DMS53 treated with DMSO at 0.1 percent for 48 hours (cell line): Measurements from ENCODE around the gene AGAP5.
A peak's percentile ranks its signal among the peaks of the same experiment; 100 is the strongest.
"Not testable (repeated sequence)": the region's sequence is repeated elsewhere in the genome, so short reads cannot be mapped to it uniquely, and the experiment has no call there.

Experiments used
- DNase-seq: peaks from one replicate; lab custom pipeline; 2025; ENCODE audit not compliant: unreplicated experiment; lab: John Stamatoyannopoulos, UW

The AGAP5 gene

GRCh38 chr10:73715179-73716156 lies 17.6 kb upstream of the AGAP5 start:
- not testable (repeated sequence) for DNase-seq

DNA sequence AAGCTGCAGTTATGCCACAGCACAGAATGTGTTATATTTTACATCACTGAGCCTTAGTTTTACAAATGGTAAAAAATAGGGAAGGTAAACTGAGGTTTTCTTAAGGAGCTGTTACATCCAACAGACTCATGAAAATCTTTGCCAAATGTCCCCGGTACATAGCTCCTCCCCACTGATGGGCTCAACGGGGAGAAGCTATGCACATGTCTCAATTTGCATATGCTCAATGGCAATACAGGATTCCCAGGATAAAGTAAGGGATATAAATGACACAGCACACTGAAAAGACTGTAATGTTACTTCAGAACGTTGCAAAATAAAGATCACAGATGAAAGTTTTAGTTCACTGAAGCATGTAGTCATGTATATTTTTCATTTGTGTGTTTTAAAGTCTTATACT lies 16.6 kb upstream of the AGAP5 start:
- not testable (repeated sequence) for DNase-seq

- DNase-seq, result not testable (repeated sequence)
Measured at GRCh38 chr10:73713912-73714311, 16.0 kb upstream of the AGAP5 start.

DNA sequence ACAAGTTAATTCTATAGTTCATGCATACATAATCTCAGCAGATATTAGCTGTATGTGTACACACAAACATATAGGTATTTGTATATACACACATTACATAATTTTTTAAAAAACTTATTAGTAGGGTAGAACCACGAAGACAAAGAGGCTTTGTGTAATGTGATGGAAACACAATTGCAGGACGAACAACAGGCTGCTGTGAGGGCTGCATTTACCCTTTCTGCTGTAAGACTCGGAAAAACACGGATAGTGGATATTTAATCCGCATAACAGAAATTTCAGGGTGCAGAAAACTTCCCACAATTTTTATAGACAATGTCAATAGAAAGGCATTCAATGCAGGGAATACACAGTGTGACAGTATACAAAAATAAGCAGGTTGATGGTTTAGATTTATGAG lies 13.8 kb upstream of the AGAP5 start:
- DNase-seq, result not testable (repeated sequence)

DNA sequence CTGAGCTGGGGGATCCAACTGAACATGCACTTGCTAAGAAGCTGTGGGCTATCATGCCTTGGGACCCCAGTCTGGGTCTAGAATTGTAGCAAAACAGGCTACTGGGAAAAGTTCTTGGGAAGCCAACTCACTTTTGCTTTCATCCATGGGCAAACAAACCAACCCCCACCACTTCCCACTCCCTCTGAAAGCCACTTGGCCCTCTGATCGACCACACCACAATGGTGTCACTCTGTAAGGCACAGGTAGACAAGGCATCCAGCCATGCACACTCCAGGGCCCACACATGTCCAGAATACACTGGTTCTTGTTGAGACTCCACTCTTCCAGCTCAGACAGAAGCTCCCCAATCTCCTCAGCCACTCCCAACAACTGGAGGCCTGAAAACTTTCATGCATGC lies 10.2 kb upstream of the AGAP5 start:
- not testable (repeated sequence) for DNase-seq

DNA sequence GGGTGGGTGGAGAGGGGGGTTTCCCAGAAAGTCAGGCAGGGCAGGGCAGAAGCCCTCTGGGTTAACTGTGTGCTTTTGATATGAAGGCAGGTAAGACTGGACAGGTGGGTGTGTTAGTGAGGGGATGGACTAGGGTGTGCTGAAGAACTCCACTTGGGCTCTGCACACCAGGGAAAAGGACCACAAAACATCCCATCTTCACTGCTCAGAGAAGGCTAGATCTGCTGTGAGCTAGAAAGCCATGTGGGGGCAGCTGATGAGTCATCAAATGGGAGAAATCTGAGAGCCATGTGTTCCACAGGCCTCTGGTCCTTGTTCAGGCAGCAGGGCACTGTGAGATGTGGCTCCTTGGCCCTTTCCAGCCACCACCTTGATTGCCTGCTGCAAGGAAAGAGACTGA lies 9.7 kb upstream of the AGAP5 start:
- not testable (repeated sequence) for DNase-seq

- DNase-seq, result not testable (repeated sequence)
Measured at GRCh38 chr10:73706488-73706887, 8.6 kb upstream of the AGAP5 start.

GRCh38 chr10:73705506-73706072 lies 7.7 kb upstream of the AGAP5 start:
- peak; percentile 25 for DNase-seq

DNA sequence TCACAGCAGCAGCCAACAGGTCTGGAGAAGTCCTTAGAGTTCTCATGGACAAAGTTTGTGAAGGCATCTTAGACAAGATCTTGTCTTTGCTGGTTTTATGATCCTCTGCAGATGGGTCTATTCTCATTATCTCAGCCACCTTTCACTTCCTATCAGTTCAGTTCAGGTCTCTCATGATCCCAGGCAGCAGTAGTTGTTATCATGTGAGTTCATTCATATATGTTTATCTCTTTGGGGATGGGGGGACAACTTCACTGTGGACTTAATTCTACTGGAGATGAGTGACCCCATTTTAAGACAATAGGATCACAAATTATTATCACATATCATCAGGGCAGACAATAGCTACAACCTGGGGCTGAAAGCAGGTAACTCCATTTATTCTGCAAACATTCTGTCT lies 6.0 kb upstream of the AGAP5 start:
- not testable (repeated sequence) for DNase-seq

GRCh38 chr10:73698819-73699218 lies 910 bp upstream of the AGAP5 start:
- DNase-seq, result not testable (repeated sequence)

- DNase-seq, result not testable (repeated sequence)
Measured at GRCh38 chr10:73695302-73695701, 2.6 kb downstream of the AGAP5 start.

DNA sequence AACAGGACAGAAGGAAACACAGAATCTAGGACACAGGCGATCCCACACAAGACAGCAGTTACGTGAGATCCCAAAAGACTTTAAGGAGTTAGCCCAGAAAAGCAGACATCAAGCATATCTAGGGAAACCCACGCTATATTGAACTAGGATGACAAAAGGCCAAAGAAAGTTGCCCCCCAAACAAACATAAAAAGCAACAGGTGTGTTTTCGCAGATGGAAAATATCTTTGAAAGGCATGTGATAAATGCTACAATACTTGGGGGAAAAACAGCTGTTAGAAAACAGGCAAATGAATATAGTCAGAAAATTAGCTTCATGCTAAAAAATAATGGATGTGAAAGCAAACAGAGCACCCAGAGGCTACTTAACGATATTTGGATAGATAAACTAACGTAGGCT lies 7.2 kb downstream of the AGAP5 start:
- not testable (repeated sequence) for DNase-seq

- not testable (repeated sequence) for DNase-seq
Measured at GRCh38 chr10:73689596-73689995, 8.3 kb downstream of the AGAP5 start.

DNA sequence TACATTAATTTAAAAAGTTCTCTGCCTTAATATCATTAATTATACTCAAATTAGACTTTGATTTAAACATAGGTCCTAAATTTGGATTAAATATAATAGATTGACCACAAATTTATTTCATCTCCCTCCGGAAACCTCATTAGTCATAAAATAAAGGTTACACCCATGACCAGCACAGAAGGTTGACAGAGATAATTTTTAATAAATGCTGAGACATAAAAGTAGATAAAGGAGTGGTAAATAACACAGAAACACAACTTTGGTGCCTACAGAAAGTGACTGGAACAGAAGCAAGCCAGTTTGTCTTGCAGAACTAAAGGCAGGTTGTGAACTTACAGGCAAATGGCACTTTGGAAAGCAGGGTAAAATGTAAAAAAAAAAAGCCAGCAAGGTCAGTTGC lies 10.3 kb downstream of the AGAP5 start:
- not testable (repeated sequence) for DNase-seq

- DNase-seq, result not testable (repeated sequence)
Measured at GRCh38 chr10:73674546-73674945, 23.4 kb downstream of the AGAP5 start.

DNA sequence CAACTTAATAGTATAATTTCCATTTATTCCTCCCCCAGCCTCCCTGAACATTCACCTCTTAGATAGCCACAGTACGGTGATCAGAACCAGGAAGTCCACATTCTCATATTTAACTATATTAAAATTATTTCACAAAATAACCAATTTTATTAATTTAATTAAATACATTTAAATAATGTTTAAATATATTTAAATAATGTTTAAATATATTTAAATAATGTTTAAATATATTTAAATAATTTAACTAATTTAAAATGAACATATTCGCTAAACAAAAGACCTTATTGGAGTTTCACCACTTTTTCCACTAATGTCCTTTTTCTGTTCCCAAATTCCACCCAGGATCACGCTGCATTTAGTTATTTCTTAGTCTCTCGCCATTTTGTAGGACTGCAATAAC lies 29.5 kb downstream of the AGAP5 start:
- DNase-seq, result not testable (repeated sequence)

DNA sequence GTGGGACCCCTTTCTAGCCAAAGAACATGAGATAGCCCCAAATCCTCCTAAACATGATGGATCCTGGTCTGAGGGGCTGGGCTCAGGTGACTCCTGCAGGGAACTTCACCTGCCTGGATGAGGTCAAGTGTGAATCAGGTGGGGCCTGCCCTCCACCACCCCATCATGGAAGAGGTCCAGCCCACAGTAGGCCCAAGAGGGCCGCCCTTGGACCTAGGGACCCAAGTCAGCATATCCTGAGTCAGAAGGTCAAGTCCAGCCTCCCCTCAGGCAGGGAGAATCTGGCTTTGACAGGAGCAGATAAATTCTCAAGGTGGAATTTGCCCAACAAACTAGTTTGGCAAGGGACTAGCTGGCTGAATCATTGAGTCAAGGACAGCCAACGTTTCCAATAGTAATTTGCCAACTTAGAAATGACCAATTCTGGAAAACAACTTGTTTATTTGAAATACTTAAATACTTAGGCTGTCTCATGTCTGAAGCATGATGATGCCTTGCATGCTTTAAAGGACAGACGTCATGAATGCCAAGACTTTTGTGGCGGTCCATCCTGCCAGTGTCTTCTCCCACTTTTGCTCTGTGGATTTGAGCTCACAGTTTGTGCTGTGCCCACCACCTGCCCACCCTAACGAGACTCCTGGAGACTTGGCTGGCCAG lies 31.6 kb downstream of the AGAP5 start:
- DNase-seq, result not testable (repeated sequence)

DNA sequence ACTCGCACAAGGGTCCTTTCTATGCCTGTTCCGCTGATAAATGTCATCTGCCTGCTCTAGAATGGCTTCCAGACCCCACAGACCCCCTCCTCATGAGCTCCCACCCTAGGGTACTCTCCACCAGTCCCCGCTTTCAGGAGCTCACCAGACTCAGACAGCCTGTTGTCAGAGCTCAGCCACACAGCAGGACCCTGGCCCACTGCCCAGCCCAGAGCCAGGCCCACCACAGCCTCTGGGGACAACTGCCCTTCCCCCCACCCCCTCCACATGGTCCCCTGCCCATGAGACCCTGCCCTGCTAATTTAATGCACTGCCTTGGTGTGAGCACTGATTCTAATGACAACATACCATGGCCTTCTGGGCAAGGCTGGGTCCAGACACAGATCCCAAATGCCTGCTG lies 32.3 kb downstream of the AGAP5 start:
- DNase-seq, result not testable (repeated sequence)

- DNase-seq, result not testable (repeated sequence)
Measured at GRCh38 chr10:73664156-73665040, 33.5 kb downstream of the AGAP5 start.

- not testable (repeated sequence) for DNase-seq
Measured at GRCh38 chr10:73663621-73664020, 34.3 kb downstream of the AGAP5 start.

- DNase-seq, result not testable (repeated sequence)
Measured at GRCh38 chr10:73662705-73663104, 35.2 kb downstream of the AGAP5 start.
